Measurements from ENCODE around the gene METTL18.

GRCh38 chr1:169788402-169788801 lies 6.3 kb downstream of the METTL18 start:
- TF ChIP-seq CTCF (optimal IDR thresholded peaks at IDR 0.05 in 1 of 3, IDR thresholded peaks at IDR 0.05 in 1 of 3, conservative IDR thresholded peaks at IDR 0.05 in 1 of 3; ENCODE audit: extremely low read depth in 1 of 3, insufficient read depth in 2 of 3, low read length in 3 of 3) (no peak), EZH2 (IDR thresholded peaks at IDR 0.05; ENCODE audit: low read length) (no peak)

Data from keratinocyte (primary cell).